Cardiac muscle cell (in vitro differentiated cells and primary cell): ENCODE measurements around the gene MRPL12. TPM values are rescaled to one million over a fixed set of nuclear protein-coding genes. Genes with fewer than 3 reads are reported as not detected.

ENCODE experiments used
- DNase-seq, 2 donors: peaks; one replicate each; pipeline versions ENCODE4 v3.0.0 to v3.0.0-alpha.2; 2010 to 2017; ENCODE audit warnings: low read depth in 1 of 2, low spot score in 1 of 2
- H3K27ac ChIP-seq: fragments of 200-600 bp; sonication (generic); 2 replicates; pipeline ENCODE4 v1.5.1; 2016
- H3K27me3 ChIP-seq: fragments of 200-600 bp; sonication (generic); 2 replicates; pipeline ENCODE4 v1.6.0; 2016; ENCODE audit warnings: control low read depth
- H3K36me3 ChIP-seq: fragments of 200-600 bp; sonication (generic); 2 replicates; pipeline ENCODE4 v1.5.1; 2016; ENCODE audit warnings: control low read depth
- H3K4me1 ChIP-seq: fragments of 200-600 bp; sonication (generic); 2 replicates; pipeline ENCODE4 v1.8.1; 2017; ENCODE audit warnings: low read depth, mild to moderate bottlenecking, mixed run types
- H3K4me3 ChIP-seq: fragments of 200-600 bp; sonication (generic); 2 replicates; pipeline ENCODE4 v1.5.1; 2016; ENCODE audit warnings: mild to moderate bottlenecking
- H3K9me3 ChIP-seq: fragments of 200-600 bp; sonication (generic); 2 replicates; pipeline ENCODE4 v1.5.1; 2017; ENCODE audit warnings: low read depth, mild to moderate bottlenecking, control low read depth
- polyA plus RNA-seq: library from polyadenylated mRNA; unstranded; fragments of >200 nt; fragmentation: Nextera tagmentation; extraction: Ambion mirVana; gene quantifications from 2 replicates; pipeline ENCODE4 v1.2.1, GENCODE V29; 2016
- total RNA-seq: library from RNA; depleted of rRNA; stranded (reverse); fragments of >200 nt; gene quantifications from 2 replicates; pipeline ENCODE4 v1.2.3, GENCODE V29; 2016
- TF ChIP-seq, protein P1 (sequence below): IDR thresholded peaks from 2 replicates; pipeline ENCODE4 v1.5.1; 2012; ENCODE audit warnings: low read depth, mild to moderate bottlenecking, low read length

The MRPL12 gene
- total and polyA plus RNA-seq, 2 experiments from 2014 or later = 47.5 to 222 TPM

DNA sequence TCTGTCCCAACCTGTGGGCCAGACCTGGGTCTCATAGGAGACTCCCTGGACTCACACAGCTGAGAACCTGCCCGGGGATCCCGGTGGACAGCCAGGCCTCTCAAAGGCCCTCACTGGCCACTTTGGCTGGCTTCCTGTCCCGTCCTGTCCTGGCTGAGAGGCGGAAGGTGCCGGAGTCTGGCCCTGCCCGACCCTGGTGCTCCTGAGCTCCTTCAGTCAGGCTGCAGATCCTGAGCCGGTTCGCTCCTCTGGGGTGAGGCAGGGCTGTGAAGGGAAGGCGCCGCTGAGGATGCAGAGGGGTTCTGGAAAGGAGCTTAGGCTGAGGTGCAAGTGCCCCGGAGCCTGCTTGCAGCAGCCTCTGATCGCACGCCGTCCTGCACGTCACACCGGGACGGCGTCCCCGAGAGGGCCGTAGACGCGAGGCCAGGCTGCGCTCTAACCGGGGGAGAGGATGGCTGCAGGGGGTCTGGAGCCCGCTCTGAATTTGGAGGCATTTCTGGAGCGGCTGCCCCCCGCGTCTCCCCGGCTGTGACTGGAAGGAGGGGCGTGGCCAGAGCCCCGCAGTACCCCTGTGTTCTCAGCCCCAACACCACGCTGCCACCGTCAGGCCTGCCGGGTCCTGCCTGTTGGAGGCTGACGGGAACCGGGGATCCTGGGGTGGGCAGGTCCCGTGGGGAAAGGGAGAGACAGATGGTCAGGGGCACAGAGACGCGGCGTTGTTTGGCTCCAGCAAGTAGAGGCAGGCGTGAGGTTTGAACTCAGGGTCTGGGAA is 15.2 kb upstream of the MRPL12 start:
- H3K27ac ChIP-seq = no peak overlapping the region
- no peaks in the 10 kb centered on the region for H3K27me3 ChIP-seq
- TF ChIP-seq, protein P1, sequence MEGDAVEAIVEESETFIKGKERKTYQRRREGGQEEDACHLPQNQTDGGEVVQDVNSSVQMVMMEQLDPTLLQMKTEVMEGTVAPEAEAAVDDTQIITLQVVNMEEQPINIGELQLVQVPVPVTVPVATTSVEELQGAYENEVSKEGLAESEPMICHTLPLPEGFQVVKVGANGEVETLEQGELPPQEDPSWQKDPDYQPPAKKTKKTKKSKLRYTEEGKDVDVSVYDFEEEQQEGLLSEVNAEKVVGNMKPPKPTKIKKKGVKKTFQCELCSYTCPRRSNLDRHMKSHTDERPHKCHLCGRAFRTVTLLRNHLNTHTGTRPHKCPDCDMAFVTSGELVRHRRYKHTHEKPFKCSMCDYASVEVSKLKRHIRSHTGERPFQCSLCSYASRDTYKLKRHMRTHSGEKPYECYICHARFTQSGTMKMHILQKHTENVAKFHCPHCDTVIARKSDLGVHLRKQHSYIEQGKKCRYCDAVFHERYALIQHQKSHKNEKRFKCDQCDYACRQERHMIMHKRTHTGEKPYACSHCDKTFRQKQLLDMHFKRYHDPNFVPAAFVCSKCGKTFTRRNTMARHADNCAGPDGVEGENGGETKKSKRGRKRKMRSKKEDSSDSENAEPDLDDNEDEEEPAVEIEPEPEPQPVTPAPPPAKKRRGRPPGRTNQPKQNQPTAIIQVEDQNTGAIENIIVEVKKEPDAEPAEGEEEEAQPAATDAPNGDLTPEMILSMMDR = no peak
- peaks cover 8% of the 10 kb centered on the region for H3K4me1 ChIP-seq
- H3K9me3 ChIP-seq = no peaks in the 10 kb centered on the region
- H3K36me3 ChIP-seq = peaks cover 27% of the 10 kb centered on the region
- no peak for DNase-seq
- no peak overlapping the region for H3K4me3 ChIP-seq

DNA sequence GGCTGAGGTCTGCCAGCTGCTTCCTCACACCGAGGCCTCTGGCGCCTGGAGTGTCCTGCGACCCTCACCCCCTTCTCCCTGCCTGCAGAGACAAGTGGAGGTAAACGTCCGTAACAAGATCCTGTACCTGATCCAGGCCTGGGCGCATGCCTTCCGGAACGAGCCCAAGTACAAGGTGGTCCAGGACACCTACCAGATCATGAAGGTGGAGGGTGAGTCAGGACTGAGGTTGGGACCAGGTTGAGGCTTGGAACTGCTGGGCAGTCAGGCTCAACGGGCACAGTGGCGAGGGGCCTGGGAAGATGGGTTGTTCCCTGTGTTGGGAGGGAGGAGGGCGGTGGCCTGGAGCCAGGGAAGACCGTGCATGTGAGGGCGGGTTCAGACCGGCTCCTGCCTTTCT is 14.6 kb upstream of the MRPL12 start:
- peaks cover 29% of the 10 kb centered on the region for H3K36me3 ChIP-seq
- H3K27me3 ChIP-seq = no peaks in the 10 kb centered on the region
- TF ChIP-seq, protein P1 = no peak
- no peak overlapping the region for H3K4me3 ChIP-seq
- no peak overlapping the region for H3K27ac ChIP-seq
- no peaks in the 10 kb centered on the region for H3K9me3 ChIP-seq
- peaks cover 8% of the 10 kb centered on the region for H3K4me1 ChIP-seq
- no peak for DNase-seq

DNA sequence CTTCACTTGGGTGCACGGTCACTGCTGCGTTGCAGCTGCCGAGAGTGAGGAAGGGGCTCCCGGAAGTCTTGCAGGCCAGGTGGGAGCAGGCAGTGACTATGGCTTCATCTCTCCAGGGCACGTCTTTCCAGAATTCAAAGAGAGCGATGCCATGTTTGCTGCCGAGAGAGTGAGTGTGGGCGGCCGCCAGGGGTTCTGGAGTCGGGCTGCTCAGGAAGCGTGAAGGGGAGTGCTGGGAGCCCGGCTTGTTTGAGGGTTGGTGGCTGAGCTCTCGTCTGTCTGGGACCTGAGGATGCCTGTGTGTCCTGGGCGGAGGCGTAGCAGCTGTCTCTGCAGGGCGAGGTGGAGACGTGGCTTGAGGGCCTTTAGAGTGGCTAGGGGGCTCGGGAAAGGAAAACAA is 13.1 kb upstream of the MRPL12 start:
- Histone ChIP-seq H3K4me3 (no peak overlapping the region), H3K36me3 (peaks cover 35% of the 10 kb centered on the region), H3K27ac (no peak overlapping the region), H3K9me3 (no peaks in the 10 kb centered on the region), H3K27me3 (no peaks in the 10 kb centered on the region), H3K4me1 (peaks cover 2% of the 10 kb centered on the region)
- TF ChIP-seq, protein P1 = no peak
- no peak for DNase-seq

DNA sequence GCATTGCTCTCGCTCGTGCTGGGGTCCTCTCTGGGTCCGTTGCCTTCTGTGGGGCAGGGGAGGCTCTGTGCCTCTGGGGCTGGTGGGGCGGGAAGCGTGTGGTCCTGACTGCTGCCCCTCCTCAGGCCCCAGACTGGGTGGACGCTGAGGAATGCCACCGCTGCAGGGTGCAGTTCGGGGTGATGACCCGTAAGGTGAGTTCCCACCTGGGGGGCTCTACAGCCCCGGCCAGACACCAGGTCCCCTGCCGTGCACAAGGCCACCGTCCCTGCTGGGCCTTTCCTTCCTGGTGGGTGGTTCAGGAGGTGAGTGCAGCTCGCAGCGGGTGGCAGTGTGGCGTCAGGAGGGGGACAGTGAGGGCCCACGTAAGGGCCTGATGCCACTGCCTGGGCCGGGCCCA is 12.6 kb upstream of the MRPL12 start:
- TF ChIP-seq, protein P1 = no peak
- Histone ChIP-seq H3K9me3 (no peaks in the 10 kb centered on the region), H3K4me1 (no peaks in the 10 kb centered on the region), H3K4me3 (no peak overlapping the region), H3K36me3 (peaks cover 39% of the 10 kb centered on the region), H3K27me3 (no peaks in the 10 kb centered on the region), H3K27ac (no peak overlapping the region)
- no peak for DNase-seq

DNA sequence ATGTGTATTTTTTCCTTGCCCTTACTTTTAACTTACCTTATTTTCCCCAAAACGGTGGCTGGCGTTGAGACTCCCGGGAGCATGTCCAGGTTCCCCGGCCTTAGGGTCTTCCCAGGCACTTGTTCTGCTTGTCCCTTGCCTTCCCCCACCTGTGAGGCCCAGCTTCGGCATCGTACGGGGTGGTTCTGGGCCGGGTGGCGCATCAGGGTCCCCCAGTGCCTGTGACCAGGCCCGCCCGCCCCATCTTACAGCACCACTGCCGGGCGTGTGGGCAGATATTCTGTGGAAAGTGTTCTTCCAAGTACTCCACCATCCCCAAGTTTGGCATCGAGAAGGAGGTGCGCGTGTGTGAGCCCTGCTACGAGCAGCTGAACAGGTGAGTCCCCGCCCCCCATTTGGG is 12.0 kb upstream of the MRPL12 start:
- Histone ChIP-seq H3K9me3 (no peaks in the 10 kb centered on the region), H3K36me3 (peaks cover 40% of the 10 kb centered on the region), H3K27me3 (no peaks in the 10 kb centered on the region)

More for the DNA sequence above, 12.0 kb upstream of the MRPL12 start:
- DNase-seq = no peak
- TF ChIP-seq, protein P1 = no peak
- Histone ChIP-seq H3K4me3 (no peak overlapping the region), H3K4me1 (no peaks in the 10 kb centered on the region), H3K27ac (no peak overlapping the region)
